OCI-LY3 (cell line): ENCODE results near the gene OBSCN.

ENCODE experiments used
- EZH2phosphoT487 ChIP-seq: fragments of 200-600 bp; shearing (Covaris generic); IDR thresholded peaks from 2 replicates; pipeline ENCODE4 v1.6.1; 2018; ENCODE audit warnings: antibody characterized with exemption, mixed run types, low read depth
- TF ChIP-seq, protein P1 (sequence below): fragments of 200-600, 300-600 bp; sonication (generic); IDR thresholded peaks from 2 replicates; pipeline ENCODE4 v1.5.1; 2014; ENCODE audit warnings: antibody characterized with exemption, low read length, low read depth

DNA sequence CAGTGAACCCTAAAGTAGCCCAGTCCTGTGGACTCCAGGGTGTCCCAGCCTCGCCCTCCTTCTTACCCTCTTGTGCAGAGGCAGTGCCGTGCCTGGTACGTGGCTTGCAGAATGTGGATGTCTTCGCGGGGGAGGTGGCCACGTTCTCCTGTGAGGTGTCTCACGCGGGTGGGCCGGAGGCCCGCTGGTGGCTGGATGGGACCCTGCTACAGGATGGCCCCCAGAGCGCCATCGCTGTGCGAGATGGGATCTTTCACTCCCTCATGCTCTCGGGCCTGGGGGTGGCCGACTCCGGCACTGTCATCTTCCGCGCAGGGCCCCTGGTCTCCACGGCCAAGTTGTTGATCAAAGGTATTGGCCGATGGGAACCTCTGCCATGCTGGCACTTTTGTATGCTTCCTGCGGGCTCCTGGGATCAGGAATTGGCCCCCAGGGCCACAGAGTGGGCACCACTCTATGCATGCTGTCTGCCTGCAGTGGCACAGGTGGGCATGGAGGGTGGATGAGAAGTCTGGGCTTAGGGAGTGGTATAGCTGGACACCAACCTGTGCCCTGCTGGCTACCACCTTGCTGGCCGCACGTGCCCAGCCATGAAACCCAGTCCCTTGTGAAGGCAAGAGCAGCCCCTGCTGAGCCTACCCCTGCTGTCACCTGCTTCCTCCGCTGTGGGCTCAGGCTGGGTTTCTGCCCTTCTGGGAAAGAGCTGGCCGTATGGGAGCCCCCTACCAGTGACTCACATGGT lies 105.9 kb downstream of the OBSCN start:
- TF ChIP-seq, protein P1, sequence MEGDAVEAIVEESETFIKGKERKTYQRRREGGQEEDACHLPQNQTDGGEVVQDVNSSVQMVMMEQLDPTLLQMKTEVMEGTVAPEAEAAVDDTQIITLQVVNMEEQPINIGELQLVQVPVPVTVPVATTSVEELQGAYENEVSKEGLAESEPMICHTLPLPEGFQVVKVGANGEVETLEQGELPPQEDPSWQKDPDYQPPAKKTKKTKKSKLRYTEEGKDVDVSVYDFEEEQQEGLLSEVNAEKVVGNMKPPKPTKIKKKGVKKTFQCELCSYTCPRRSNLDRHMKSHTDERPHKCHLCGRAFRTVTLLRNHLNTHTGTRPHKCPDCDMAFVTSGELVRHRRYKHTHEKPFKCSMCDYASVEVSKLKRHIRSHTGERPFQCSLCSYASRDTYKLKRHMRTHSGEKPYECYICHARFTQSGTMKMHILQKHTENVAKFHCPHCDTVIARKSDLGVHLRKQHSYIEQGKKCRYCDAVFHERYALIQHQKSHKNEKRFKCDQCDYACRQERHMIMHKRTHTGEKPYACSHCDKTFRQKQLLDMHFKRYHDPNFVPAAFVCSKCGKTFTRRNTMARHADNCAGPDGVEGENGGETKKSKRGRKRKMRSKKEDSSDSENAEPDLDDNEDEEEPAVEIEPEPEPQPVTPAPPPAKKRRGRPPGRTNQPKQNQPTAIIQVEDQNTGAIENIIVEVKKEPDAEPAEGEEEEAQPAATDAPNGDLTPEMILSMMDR: no peak
- TF ChIP-seq EZH2phosphoT487: no peak
